Activated naive CD8-positive, alpha-beta T cell treated with anti-CD3 and anti-CD28 coated beads, Interleukin-2, amount 50 U/mL, for 24 hours (primary cell): ENCODE measurements around the gene BBOX1.
"Not testable (repeated sequence)": the region's sequence is repeated elsewhere in the genome, so short reads cannot be mapped to it uniquely, and the experiment has no call there.

Experiments used
- ATAC-seq: fragments of 150-1000 bp; cut with Tn5 transposase; one replicate; pipeline ENCODE4 v1.10.0; 2021
- DNase-seq: peaks from one replicate; pipeline ENCODE4 v3.0.0; 2021
- H3K27ac Mint-ChIP-seq: one replicate; pipeline ENCODE4 v1.8.0; 2021; ENCODE audit warnings: mild to moderate bottlenecking, mixed read lengths
- H3K27me3 Mint-ChIP-seq: one replicate; pipeline ENCODE4 v1.8.0; 2021; ENCODE audit warnings: mixed read lengths
- H3K36me3 Mint-ChIP-seq: one replicate; pipeline ENCODE4 v1.8.0; 2021; ENCODE audit warnings: low read depth, mixed read lengths
- H3K4me1 Mint-ChIP-seq: one replicate; pipeline ENCODE4 v1.8.0; 2021; ENCODE audit warnings: mixed read lengths
- H3K4me3 Mint-ChIP-seq: one replicate; pipeline ENCODE4 v1.8.0; 2021; ENCODE audit warnings: mild to moderate bottlenecking, moderate library complexity, mixed read lengths
- H3K9me3 Mint-ChIP-seq: one replicate; pipeline ENCODE4 v1.8.0; 2021; ENCODE audit warnings: mixed read lengths

The BBOX1 gene

GRCh38 chr11:27085605-27086004, 45.0 kb downstream of the BBOX1 start:
- Mint-ChIP-seq H3K27me3 (no peaks in the 10 kb centered on the region), H3K4me1 (no peaks in the 10 kb centered on the region), H3K36me3 (no peaks in the 10 kb centered on the region), H3K27ac (no peak overlapping the region), H3K9me3 (peaks cover 8% of the 10 kb centered on the region), H3K4me3 (no peak overlapping the region)
- DNase-seq (no peak), ATAC-seq (no peak)

GRCh38 chr11:27087432-27087831, 46.8 kb downstream of the BBOX1 start:
- no peaks in the 10 kb centered on the region for H3K4me1 Mint-ChIP-seq
- no peak overlapping the region for H3K4me3 Mint-ChIP-seq
- no peak overlapping the region for H3K27ac Mint-ChIP-seq
- ATAC-seq (no peak), DNase-seq (no peak)
- H3K9me3 Mint-ChIP-seq: peaks cover 17% of the 10 kb centered on the region
- no peaks in the 10 kb centered on the region for H3K27me3 Mint-ChIP-seq
- no peaks in the 10 kb centered on the region for H3K36me3 Mint-ChIP-seq

GRCh38 chr11:27088353-27088752, 47.7 kb downstream of the BBOX1 start:
- ATAC-seq (no peak), DNase-seq (no peak)
- Mint-ChIP-seq H3K27me3 (no peaks in the 10 kb centered on the region), H3K36me3 (no peaks in the 10 kb centered on the region), H3K27ac (no peak overlapping the region), H3K4me3 (no peak overlapping the region), H3K4me1 (no peaks in the 10 kb centered on the region), H3K9me3 (peaks cover 20% of the 10 kb centered on the region)

GRCh38 chr11:27089746-27090145, 49.1 kb downstream of the BBOX1 start:
- Mint-ChIP-seq H3K27me3 (no peaks in the 10 kb centered on the region), H3K4me1 (no peaks in the 10 kb centered on the region), H3K36me3 (no peaks in the 10 kb centered on the region), H3K9me3 (peaks cover 21% of the 10 kb centered on the region), H3K27ac (no peak overlapping the region), H3K4me3 (no peak overlapping the region)
- ATAC-seq (no peak), DNase-seq (no peak)

GRCh38 chr11:27090357-27090948, 49.8 kb downstream of the BBOX1 start:
- not testable (repeated sequence) for H3K27ac Mint-ChIP-seq, H3K4me1 Mint-ChIP-seq, H3K36me3 Mint-ChIP-seq, ATAC-seq, H3K4me3 Mint-ChIP-seq, DNase-seq, H3K27me3 Mint-ChIP-seq
- H3K9me3 Mint-ChIP-seq: peaks cover 21% of the 10 kb centered on the region

- DNase-seq: no peak
- no peaks in the 10 kb centered on the region for H3K27me3 Mint-ChIP-seq
- H3K27ac Mint-ChIP-seq: no peak overlapping the region
- H3K9me3 Mint-ChIP-seq: peaks cover 25% of the 10 kb centered on the region
- H3K4me3 Mint-ChIP-seq: no peak overlapping the region
- no peak for ATAC-seq
- no peaks in the 10 kb centered on the region for H3K4me1 Mint-ChIP-seq
- H3K36me3 Mint-ChIP-seq: no peaks in the 10 kb centered on the region
These were observed 53.5 kb downstream of the BBOX1 start for GRCh38 chr11:27094120-27094519.

- Mint-ChIP-seq H3K4me3 (no peak overlapping the region), H3K27ac (no peak overlapping the region), H3K9me3 (peaks cover 21% of the 10 kb centered on the region), H3K36me3 (no peaks in the 10 kb centered on the region), H3K4me1 (no peaks in the 10 kb centered on the region), H3K27me3 (no peaks in the 10 kb centered on the region)
- ATAC-seq (no peak), DNase-seq (no peak)
These were observed 54.4 kb downstream of the BBOX1 start for GRCh38 chr11:27095059-27095458.

GRCh38 chr11:27095887-27096286, 55.3 kb downstream of the BBOX1 start:
- H3K4me1 Mint-ChIP-seq: no peaks in the 10 kb centered on the region
- no peak overlapping the region for H3K4me3 Mint-ChIP-seq
- H3K27me3 Mint-ChIP-seq: no peaks in the 10 kb centered on the region
- H3K36me3 Mint-ChIP-seq: no peaks in the 10 kb centered on the region
- no peak overlapping the region for H3K27ac Mint-ChIP-seq
- DNase-seq (no peak), ATAC-seq (no peak)
- H3K9me3 Mint-ChIP-seq: peaks cover 14% of the 10 kb centered on the region

- no peak for ATAC-seq
- Mint-ChIP-seq H3K27me3 (no peaks in the 10 kb centered on the region), H3K4me3 (no peak overlapping the region), H3K4me1 (no peaks in the 10 kb centered on the region), H3K27ac (no peak overlapping the region), H3K36me3 (no peaks in the 10 kb centered on the region), H3K9me3 (peaks cover 8% of the 10 kb centered on the region)
- DNase-seq: no peak
These were observed 56.9 kb downstream of the BBOX1 start for GRCh38 chr11:27097551-27097950.

- no peak overlapping the region for H3K27ac Mint-ChIP-seq
- H3K36me3 Mint-ChIP-seq: no peaks in the 10 kb centered on the region
- H3K27me3 Mint-ChIP-seq: peaks cover 5% of the 10 kb centered on the region
- H3K4me3 Mint-ChIP-seq: no peak overlapping the region
- DNase-seq (no peak), ATAC-seq (no peak)
- no peaks in the 10 kb centered on the region for H3K4me1 Mint-ChIP-seq
- peaks cover 11% of the 10 kb centered on the region for H3K9me3 Mint-ChIP-seq
These were observed 59.9 kb downstream of the BBOX1 start for GRCh38 chr11:27100534-27100933.

GRCh38 chr11:27107548-27107947, 66.9 kb downstream of the BBOX1 start:
- Mint-ChIP-seq H3K27me3 (peaks cover 5% of the 10 kb centered on the region), H3K36me3 (no peaks in the 10 kb centered on the region), H3K27ac (no peak overlapping the region), H3K9me3 (peaks cover 7% of the 10 kb centered on the region), H3K4me3 (no peak overlapping the region), H3K4me1 (no peaks in the 10 kb centered on the region)
- ATAC-seq (no peak), DNase-seq (no peak)

GRCh38 chr11:27108809-27109208, 68.2 kb downstream of the BBOX1 start:
- Mint-ChIP-seq H3K27me3 (peaks cover 5% of the 10 kb centered on the region), H3K36me3 (no peaks in the 10 kb centered on the region), H3K4me3 (no peak overlapping the region), H3K9me3 (peaks cover 7% of the 10 kb centered on the region), H3K4me1 (no peaks in the 10 kb centered on the region), H3K27ac (no peak overlapping the region)
- no peak for ATAC-seq
- DNase-seq: no peak

- no peak for DNase-seq
- Mint-ChIP-seq H3K4me1 (no peaks in the 10 kb centered on the region), H3K27ac (no peak overlapping the region), H3K4me3 (no peak overlapping the region), H3K27me3 (no peaks in the 10 kb centered on the region), H3K9me3 (no peaks in the 10 kb centered on the region), H3K36me3 (no peaks in the 10 kb centered on the region)
- ATAC-seq: no peak
These were observed 71.3 kb downstream of the BBOX1 start for GRCh38 chr11:27111896-27112295.

GRCh38 chr11:27112946-27113345, 72.3 kb downstream of the BBOX1 start:
- Mint-ChIP-seq H3K9me3 (no peaks in the 10 kb centered on the region), H3K27me3 (no peaks in the 10 kb centered on the region), H3K4me1 (no peaks in the 10 kb centered on the region), H3K4me3 (no peak overlapping the region), H3K36me3 (no peaks in the 10 kb centered on the region), H3K27ac (no peak overlapping the region)
- DNase-seq (no peak), ATAC-seq (no peak)

GRCh38 chr11:27115051-27115650, 74.5 kb downstream of the BBOX1 start:
- Mint-ChIP-seq H3K4me1 (no peaks in the 10 kb centered on the region), H3K27ac (no peak overlapping the region), H3K27me3 (no peaks in the 10 kb centered on the region), H3K4me3 (no peak overlapping the region), H3K9me3 (no peaks in the 10 kb centered on the region), H3K36me3 (no peaks in the 10 kb centered on the region)
- ATAC-seq: no peak
- DNase-seq: no peak

- Mint-ChIP-seq H3K27ac (no peak overlapping the region), H3K36me3 (no peaks in the 10 kb centered on the region), H3K9me3 (no peaks in the 10 kb centered on the region), H3K4me3 (no peak overlapping the region), H3K4me1 (no peaks in the 10 kb centered on the region), H3K27me3 (no peaks in the 10 kb centered on the region)
- ATAC-seq: no peak
- DNase-seq: no peak
These were observed 76.1 kb downstream of the BBOX1 start for GRCh38 chr11:27116684-27117083.
